Keratinocyte (primary cell): Measurements from ENCODE around the gene ROR2.

ENCODE experiments used
- EZH2 ChIP-seq: IDR thresholded peaks from one replicate; pipeline ENCODE4 v1.6.1; 2012; ENCODE audit warnings: inconsistent platforms, mild to moderate bottlenecking, low read length, moderate library complexity
- TF ChIP-seq, protein P1 (sequence below), 3 experiments: IDR thresholded peaks in 1 of 3; conservative IDR thresholded peaks in 1 of 3; optimal IDR thresholded peaks in 1 of 3; 2 replicates in 2 of 3; 3 replicates in 1 of 3; pipeline versions ENCODE3 to v1.5.1; 2011; ENCODE audit warnings: low read length in 3 of 3, mild to moderate bottlenecking in 3 of 3, moderate library complexity in 2 of 3, control low read depth in 1 of 3, inconsistent platforms in 1 of 3; ENCODE audit not compliant: insufficient read depth in 2 of 3; ENCODE audit errors: extremely low read depth in 1 of 3

DNA sequence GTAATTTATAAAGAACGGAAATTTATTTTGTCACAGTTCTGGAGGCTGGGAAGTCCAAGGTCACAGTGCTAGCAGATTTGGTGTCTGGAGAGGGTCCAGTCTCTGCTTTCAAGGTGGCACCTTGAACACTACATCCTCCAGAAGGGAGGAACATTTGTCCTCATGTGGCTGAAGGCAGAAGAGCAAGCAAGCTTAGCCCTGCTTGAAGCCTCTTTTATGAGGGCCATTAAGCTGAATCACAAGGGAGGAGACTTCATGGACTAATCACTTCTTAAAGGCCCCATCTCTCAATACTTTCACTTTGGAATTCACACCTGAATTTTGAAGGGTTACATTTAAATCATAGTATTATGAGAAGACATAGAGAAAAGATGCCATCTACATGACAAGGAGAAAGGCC, 311.0 kb downstream of the ROR2 start:
- TF ChIP-seq, protein P1, sequence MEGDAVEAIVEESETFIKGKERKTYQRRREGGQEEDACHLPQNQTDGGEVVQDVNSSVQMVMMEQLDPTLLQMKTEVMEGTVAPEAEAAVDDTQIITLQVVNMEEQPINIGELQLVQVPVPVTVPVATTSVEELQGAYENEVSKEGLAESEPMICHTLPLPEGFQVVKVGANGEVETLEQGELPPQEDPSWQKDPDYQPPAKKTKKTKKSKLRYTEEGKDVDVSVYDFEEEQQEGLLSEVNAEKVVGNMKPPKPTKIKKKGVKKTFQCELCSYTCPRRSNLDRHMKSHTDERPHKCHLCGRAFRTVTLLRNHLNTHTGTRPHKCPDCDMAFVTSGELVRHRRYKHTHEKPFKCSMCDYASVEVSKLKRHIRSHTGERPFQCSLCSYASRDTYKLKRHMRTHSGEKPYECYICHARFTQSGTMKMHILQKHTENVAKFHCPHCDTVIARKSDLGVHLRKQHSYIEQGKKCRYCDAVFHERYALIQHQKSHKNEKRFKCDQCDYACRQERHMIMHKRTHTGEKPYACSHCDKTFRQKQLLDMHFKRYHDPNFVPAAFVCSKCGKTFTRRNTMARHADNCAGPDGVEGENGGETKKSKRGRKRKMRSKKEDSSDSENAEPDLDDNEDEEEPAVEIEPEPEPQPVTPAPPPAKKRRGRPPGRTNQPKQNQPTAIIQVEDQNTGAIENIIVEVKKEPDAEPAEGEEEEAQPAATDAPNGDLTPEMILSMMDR (optimal IDR thresholded peaks at IDR 0.05 in 1 of 3, IDR thresholded peaks at IDR 0.05 in 1 of 3, conservative IDR thresholded peaks at IDR 0.05 in 1 of 3; ENCODE audit: extremely low read depth in 1 of 3, insufficient read depth in 2 of 3, low read length in 3 of 3) = peak in 1 of 3 experiments; percentile 11
- TF ChIP-seq EZH2 = no peak
